Fibroblast of lung (primary cell): Measurements from ENCODE around the gene DEPDC1B. TPM values are rescaled to one million over a fixed set of nuclear protein-coding genes. Genes with fewer than 3 reads are reported as not detected.

ENCODE experiments used
- DNase-seq, 2 donors: peaks; one replicate each; pipeline versions ENCODE4 v3.0.0 to v3.0.0-alpha.2; 2010; ENCODE audit warnings: low read depth in 2 of 2
- H2AFZ ChIP-seq: 2 replicates; pipeline ENCODE4 v1.5.1; 2012; ENCODE audit warnings: low read length, control low read depth, inconsistent platforms
- H3K27ac ChIP-seq: 2 replicates; pipeline ENCODE4 v1.5.1; 2011; ENCODE audit warnings: low read length, control low read depth; ENCODE audit not compliant: insufficient read depth
- H3K27me3 ChIP-seq: 2 replicates; pipeline ENCODE4 v1.5.1; 2011; ENCODE audit warnings: mild to moderate bottlenecking, low read length; ENCODE audit not compliant: control insufficient read depth, insufficient read depth
- H3K36me3 ChIP-seq: 2 replicates; pipeline ENCODE4 v1.5.1; 2011; ENCODE audit warnings: low read length; ENCODE audit not compliant: control insufficient read depth, insufficient read depth
- H3K4me1 ChIP-seq: 2 replicates; pipeline ENCODE4 v1.5.1; 2011; ENCODE audit warnings: low read length; ENCODE audit not compliant: control insufficient read depth, insufficient read depth; ENCODE audit errors: extremely low read depth
- H3K4me2 ChIP-seq: 2 replicates; pipeline ENCODE4 v1.5.1; 2011; ENCODE audit warnings: low read length, control low read depth; ENCODE audit not compliant: insufficient read depth; ENCODE audit errors: extremely low read depth
- H3K4me3 ChIP-seq, 4 experiments: fragments of 200-600 bp in 1 of 4; sonication (generic) in 1 of 4; replicated peaks in 1 of 4; 2 replicates each; pipeline ENCODE4 v1.5.1; 2011 to 2016; ENCODE audit warnings: low read length in 4 of 4, low read depth in 3 of 4, mild to moderate bottlenecking in 3 of 4, control low read depth in 2 of 4, inconsistent platforms in 1 of 4, mixed read lengths in 1 of 4; ENCODE audit not compliant: insufficient read depth in 1 of 4; ENCODE audit errors: control extremely low read depth in 1 of 4
- H3K79me2 ChIP-seq: 2 replicates; pipeline ENCODE4 v1.5.1; 2012; ENCODE audit warnings: mild to moderate bottlenecking, low read length, inconsistent platforms; ENCODE audit not compliant: control insufficient read depth, insufficient read depth
- H3K9ac ChIP-seq: 2 replicates; pipeline ENCODE4 v1.5.1; 2011; ENCODE audit warnings: mild to moderate bottlenecking, low read length, control low read depth; ENCODE audit not compliant: insufficient read depth
- H3K9me3 ChIP-seq: 2 replicates; pipeline ENCODE4 v1.5.1; 2012; ENCODE audit warnings: low read depth, low read length; ENCODE audit not compliant: control insufficient read depth, insufficient read depth
- H4K20me1 ChIP-seq: 2 replicates; pipeline ENCODE4 v1.5.1; 2011; ENCODE audit warnings: low read length; ENCODE audit not compliant: control insufficient read depth, insufficient read depth; ENCODE audit errors: extremely low read depth
- CTCF ChIP-seq, 2 donors: IDR thresholded peaks in 1 of 2; conservative IDR thresholded peaks in 1 of 2; 1 replicate in 1 of 2; 2 replicates in 1 of 2; pipeline ENCODE4 v1.5.1; 2011 to 2012; ENCODE audit warnings: low read length in 2 of 2, control low read depth in 1 of 2, inconsistent platforms in 1 of 2, low read depth in 1 of 2, mild to moderate bottlenecking in 1 of 2
- EZH2 ChIP-seq: IDR thresholded peaks from 2 replicates; pipeline ENCODE4 v1.5.1; 2012; ENCODE audit warnings: low read length, control low read depth, mild to moderate bottlenecking; ENCODE audit errors: missing control alignments
- polyA plus RNA-seq, 2 donors: library from polyadenylated mRNA; depleted of rRNA in 1 of 2; stranded (reverse) in 1 of 2; unstranded in 1 of 2; fragments of >200 nt; gene quantifications; 2 replicates each; pipeline ENCODE4 v1.2.1, GENCODE V29; 2011 to 2012; ENCODE audit warnings: missing spikeins in 1 of 2
- total RNA-seq: library from RNA; depleted of rRNA; stranded (reverse); fragments of >200 nt; gene quantifications from 2 replicates; pipeline ENCODE4 v1.2.1, GENCODE V29; 2014

Gene DEPDC1B
- total and polyA plus RNA-seq, 2 donors (not counting 1 experiment from before 2014, with no cell fraction given) = 2.5 to 3.2 TPM

- no peak for TF ChIP-seq CTCF (conservative IDR thresholded peaks at IDR 0.05 in 1 of 2, IDR thresholded peaks at IDR 0.05 in 1 of 2; ENCODE audit: low read depth in 1 of 2, low read length in 2 of 2)
- no peak for TF ChIP-seq EZH2
- Histone ChIP-seq H3K9ac (no peak overlapping the region), H4K20me1 (no peaks in the 10 kb centered on the region), H3K27me3 (no peaks in the 10 kb centered on the region), H3K4me2 (no peak overlapping the region), H3K4me1 (no peaks in the 10 kb centered on the region), H3K9me3 (no peaks in the 10 kb centered on the region), H3K79me2 (no peaks in the 10 kb centered on the region), H3K27ac (no peak overlapping the region), H3K4me3 (no peak overlapping the region), H3K36me3 (no peaks in the 10 kb centered on the region), H2AFZ (no peak overlapping the region)
- DNase-seq = no peak
These were observed 4.0 kb upstream of the DEPDC1B start for GRCh38 chr5:60703944-60704343.

GRCh38 chr5:60701321-60701968 is 1.5 kb upstream of the DEPDC1B start:
- no peaks in the 10 kb centered on the region for H3K9me3 ChIP-seq
- DNase-seq = no peak
- no peaks in the 10 kb centered on the region for H4K20me1 ChIP-seq
- H3K4me1 ChIP-seq = no peaks in the 10 kb centered on the region
- no peak overlapping the region for H3K9ac ChIP-seq
- H3K4me2 ChIP-seq = no peak overlapping the region
- H3K27me3 ChIP-seq = no peaks in the 10 kb centered on the region
- no peak overlapping the region for H3K4me3 ChIP-seq
- H3K27ac ChIP-seq = no peak overlapping the region
- no peak overlapping the region for H2AFZ ChIP-seq
- TF ChIP-seq EZH2 (no peak), CTCF (conservative IDR thresholded peaks at IDR 0.05 in 1 of 2, IDR thresholded peaks at IDR 0.05 in 1 of 2; ENCODE audit: low read depth in 1 of 2, low read length in 2 of 2) (no peak)
- peaks cover 16% of the 10 kb centered on the region for H3K79me2 ChIP-seq
- H3K36me3 ChIP-seq = no peaks in the 10 kb centered on the region

- Histone ChIP-seq H3K27ac (peak overlapping the region; percentile 83), H3K79me2 (peaks cover 18% of the 10 kb centered on the region), H2AFZ (peak overlapping the region; percentile 100), H3K36me3 (no peaks in the 10 kb centered on the region), H3K27me3 (no peaks in the 10 kb centered on the region), H3K4me2 (peak overlapping the region; percentile 97), H3K9me3 (no peaks in the 10 kb centered on the region), H3K9ac (peak overlapping the region; percentile 75), H3K4me1 (no peaks in the 10 kb centered on the region), H3K4me3 (peak overlapping the region; percentile 80 to 98 (median 91)), H4K20me1 (no peaks in the 10 kb centered on the region)
- TF ChIP-seq CTCF (conservative IDR thresholded peaks at IDR 0.05 in 1 of 2, IDR thresholded peaks at IDR 0.05 in 1 of 2; ENCODE audit: low read depth in 1 of 2, low read length in 2 of 2) = no peak
- no peak for TF ChIP-seq EZH2
- peak in 1 of 2 donors; percentile 30 for DNase-seq
These were observed 421 bp upstream of the DEPDC1B start for GRCh38 chr5:60700416-60700757.
